LNCAP (cell line): ENCODE measurements around the gene STIM2.

Experiments used
- CTCF ChIP-seq: fragments of 450-650 bp; IDR thresholded peaks from 2 replicates; pipeline ENCODE4 v1.5.1; 2017; ENCODE audit warnings: mild to moderate bottlenecking

The STIM2 gene

GRCh38 chr4:26858947-26859401, 1.7 kb upstream of the STIM2 start:
- no peak for TF ChIP-seq CTCF

- no peak for TF ChIP-seq CTCF
Measured at GRCh38 chr4:26859762-26860156, 882 bp upstream of the STIM2 start.

- no peak for TF ChIP-seq CTCF
Measured at GRCh38 chr4:26860922-26861433, 337 bp downstream of the STIM2 start.

GRCh38 chr4:26861434-26862186, 969 bp downstream of the STIM2 start:
- TF ChIP-seq CTCF, result no peak

- no peak for TF ChIP-seq CTCF
Measured at GRCh38 chr4:26862381-26862915, 1.8 kb downstream of the STIM2 start.

GRCh38 chr4:26863512-26863911, 2.9 kb downstream of the STIM2 start:
- TF ChIP-seq CTCF, result no peak

- no peak for TF ChIP-seq CTCF
Measured at GRCh38 chr4:26864899-26865298, 4.3 kb downstream of the STIM2 start.
